Measurements from ENCODE around the gene DNASE1L1. TPM values are rescaled to one million over a fixed set of nuclear protein-coding genes. Genes with fewer than 3 reads are reported as not detected.

DNASE1L1 gene
- total and polyA plus RNA-seq, 4 donors: 9.3 to 22.1 (median 16.7) TPM

- Histone ChIP-seq H3K9me3 (ENCODE audit: control insufficient read depth in 4 of 4, low read length in 3 of 4) (no peaks in the 10 kb centered on the region), H3K4me3 (ENCODE audit: low read depth in 1 of 3, low read length in 3 of 3) (no peak overlapping the region), H3K27me3 (ENCODE audit: control insufficient read depth in 4 of 4, insufficient read depth in 4 of 4, low read length in 3 of 4) (no peaks in the 10 kb centered on the region), H3K36me3 (ENCODE audit: control insufficient read depth in 4 of 4, insufficient read depth in 3 of 4, low read depth in 1 of 4, low read length in 3 of 4) (peaks cover 0 to 6% (median 5%) of the 10 kb centered on the region in 4 donors), H3K9ac (ENCODE audit: low read depth in 1 of 2, low read length in 2 of 2) (no peak overlapping the region), H3K4me1 (ENCODE audit: control insufficient read depth in 4 of 4, insufficient read depth in 4 of 4, low read length in 3 of 4) (peaks cover 5 to 33% (median 9%) of the 10 kb centered on the region in 4 donors), H3K27ac (ENCODE audit: low read depth in 1 of 2, low read length in 2 of 2) (no peak overlapping the region)
- no peak for DNase-seq (ENCODE audit: low spot score)
- 94% methylated on average over 14 of the region's 14 CpGs for WGBS
- TF ChIP-seq YY1 (IDR thresholded peaks at IDR 0.05): no peak
- TF ChIP-seq JUND (IDR thresholded peaks at IDR 0.05): no peak
- no peak for TF ChIP-seq FOXA1 (IDR thresholded peaks at IDR 0.05)
- no peak for TF ChIP-seq CTCF (IDR thresholded peaks at IDR 0.05; ENCODE audit: low read depth, low read length, missing input control)
- no peak for TF ChIP-seq EGR1 (IDR thresholded peaks at IDR 0.05; ENCODE audit: low read depth in 2 of 2)
- TF ChIP-seq SP1 (IDR thresholded peaks at IDR 0.05): no peak
- TF ChIP-seq ZBTB33 (IDR thresholded peaks at IDR 0.05): no peak
- TF ChIP-seq RAD21 (IDR thresholded peaks at IDR 0.05): no peak
- no peak for TF ChIP-seq HNF4G (IDR thresholded peaks at IDR 0.05)
- no peak for TF ChIP-seq GABPA (IDR thresholded peaks at IDR 0.05 in 1 of 2, conservative IDR thresholded peaks at IDR 0.05 in 1 of 2)
- no peak for TF ChIP-seq REST (IDR thresholded peaks at IDR 0.05)
- no peak for TF ChIP-seq NR2F2 (IDR thresholded peaks at IDR 0.05)
- TF ChIP-seq RXRA (IDR thresholded peaks at IDR 0.05): no peak
- no peak for TF ChIP-seq MAX (IDR thresholded peaks at IDR 0.05)
Measured at GRCh38 chrX:154354013-154354412, 55.0 kb downstream of the DNASE1L1 start.

GRCh38 chrX:154353172-154353843 is 55.7 kb downstream of the DNASE1L1 start:
- Histone ChIP-seq H3K4me3 (ENCODE audit: low read depth in 1 of 3, low read length in 3 of 3) (no peak overlapping the region), H3K9ac (ENCODE audit: low read depth in 1 of 2, low read length in 2 of 2) (no peak overlapping the region), H3K36me3 (ENCODE audit: control insufficient read depth in 4 of 4, insufficient read depth in 3 of 4, low read depth in 1 of 4, low read length in 3 of 4) (peaks cover 0 to 6% (median 5%) of the 10 kb centered on the region in 4 donors), H3K4me1 (ENCODE audit: control insufficient read depth in 4 of 4, insufficient read depth in 4 of 4, low read length in 3 of 4) (peaks cover 2 to 26% (median 8%) of the 10 kb centered on the region in 4 donors), H3K27ac (ENCODE audit: low read depth in 1 of 2, low read length in 2 of 2) (no peak overlapping the region), H3K27me3 (ENCODE audit: control insufficient read depth in 4 of 4, insufficient read depth in 4 of 4, low read length in 3 of 4) (no peaks in the 10 kb centered on the region), H3K9me3 (ENCODE audit: control insufficient read depth in 4 of 4, low read length in 3 of 4) (no peaks in the 10 kb centered on the region)
- WGBS: 95% methylated on average over 24 of the region's 24 CpGs
- DNase-seq (ENCODE audit: low spot score): no peak
- TF ChIP-seq ZBTB33 (IDR thresholded peaks at IDR 0.05): no peak
- TF ChIP-seq YY1 (IDR thresholded peaks at IDR 0.05): no peak
- no peak for TF ChIP-seq GABPA (IDR thresholded peaks at IDR 0.05 in 1 of 2, conservative IDR thresholded peaks at IDR 0.05 in 1 of 2)
- no peak for TF ChIP-seq TAF1 (conservative IDR thresholded peaks at IDR 0.05)
- TF ChIP-seq CTCF (IDR thresholded peaks at IDR 0.05; ENCODE audit: low read depth, low read length, missing input control): no peak
